Stimulated activated CD8-positive, alpha-beta memory T cell treated with anti-CD3 and anti-CD28 coated beads, Interleukin-7, amount 100 ng/mL, for 48 hours (primary cell): ENCODE results near the gene LTF.
"Not testable (repeated sequence)": the region's sequence is repeated elsewhere in the genome, so short reads cannot be mapped to it uniquely, and the experiment has no call there.

Experiments
- DNase-seq, 2 donors: peaks; one replicate each; pipeline ENCODE4 v3.0.0-alpha.2; 2020; ENCODE audit warnings: low read depth in 1 of 2; ENCODE audit errors: extremely low read depth in 1 of 2

Gene LTF

DNA sequence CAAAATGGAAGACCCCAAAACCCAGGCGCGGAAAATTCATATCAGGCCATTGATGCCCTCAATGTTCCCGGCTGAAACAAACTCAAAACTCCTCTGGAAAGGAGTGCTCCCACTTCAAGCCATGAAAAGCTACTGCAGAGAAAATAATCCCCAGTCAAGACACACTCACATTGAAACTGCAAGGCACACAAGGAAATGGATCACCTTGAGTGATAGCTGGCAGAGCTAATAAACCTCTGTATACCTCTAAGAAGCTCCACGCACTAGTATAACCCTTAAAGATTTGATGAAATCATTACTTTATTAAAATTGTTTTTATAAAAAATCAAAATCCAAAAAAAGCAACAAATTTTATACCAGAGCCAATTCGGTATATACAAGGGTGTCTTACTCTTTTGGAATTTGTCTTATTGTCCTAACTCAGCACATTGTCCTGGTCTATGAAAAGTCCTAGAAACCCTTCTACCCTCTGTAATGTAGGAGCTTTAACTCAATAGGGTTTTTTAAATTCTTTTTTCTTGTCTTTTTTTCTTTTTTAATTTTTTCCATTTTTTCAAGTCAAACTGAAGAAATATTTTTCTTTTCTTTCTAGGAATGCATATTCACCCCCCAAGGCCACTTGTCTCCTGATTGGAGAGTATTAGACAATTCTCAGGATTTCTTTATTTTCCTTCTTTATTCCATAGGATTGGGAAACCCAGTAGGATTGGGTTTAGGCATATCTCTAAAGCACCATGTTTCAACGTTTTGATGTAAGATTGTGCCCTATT, 66.3 kb downstream of the LTF start:
- DNase-seq: no peak

DNA sequence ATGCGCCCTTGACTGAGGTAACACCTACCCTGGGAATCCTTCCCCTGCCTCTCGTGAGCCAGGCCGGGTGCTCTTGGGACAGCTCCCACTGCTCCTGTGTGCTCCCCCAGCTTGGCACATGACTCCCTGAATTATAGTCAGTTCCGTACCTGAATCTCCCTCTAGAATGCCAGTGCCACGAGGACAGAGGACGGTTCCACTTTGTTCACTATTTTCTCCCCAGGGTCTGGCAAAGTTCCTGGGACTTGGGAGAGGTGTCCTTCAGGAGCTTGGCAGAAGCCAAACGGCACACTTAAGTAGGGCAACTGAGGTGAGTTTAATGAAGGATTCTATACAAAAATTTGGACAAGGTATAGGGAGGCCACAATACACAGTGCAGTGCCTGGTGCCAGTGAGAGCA, 67.6 kb downstream of the LTF start:
- no peak for DNase-seq

DNA sequence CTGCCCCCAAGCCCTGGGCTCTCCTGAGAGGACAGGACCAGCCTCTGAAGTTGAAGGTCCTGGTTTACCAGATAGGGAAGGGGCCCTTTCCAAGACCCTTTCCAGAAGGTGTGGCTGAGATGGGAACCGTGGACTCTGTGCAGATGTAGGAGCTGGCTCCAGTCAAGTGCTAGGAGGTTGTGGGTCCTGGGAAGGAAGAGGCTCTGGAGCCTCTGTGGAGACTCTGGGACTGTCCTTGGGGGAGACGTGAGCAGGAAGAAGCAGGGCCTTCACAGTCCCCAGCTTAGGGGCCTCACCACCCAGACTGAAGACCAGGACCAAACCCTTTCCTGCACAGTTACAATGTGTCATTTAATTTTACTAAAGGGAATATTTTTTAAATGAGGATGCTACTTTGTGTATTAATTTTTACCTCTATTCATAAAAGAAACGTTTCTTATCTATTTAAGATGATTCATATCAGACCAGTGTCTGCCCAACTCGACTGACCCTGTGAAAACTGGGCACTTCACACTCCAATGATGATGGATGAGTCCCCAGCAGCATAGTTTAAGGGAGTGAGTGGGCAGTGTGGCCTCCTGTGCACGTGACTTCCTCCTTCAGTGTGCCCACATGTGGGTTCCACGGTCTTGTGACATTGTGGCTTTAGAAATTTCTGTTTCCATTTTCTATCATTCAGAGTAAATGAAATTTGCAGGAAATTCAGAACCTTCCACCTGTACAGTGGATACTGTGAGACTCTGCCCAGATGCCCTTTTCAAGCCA, 68.8 kb downstream of the LTF start:
- no peak for DNase-seq

- DNase-seq: no peak
These were observed 69.5 kb downstream of the LTF start for GRCh38 chr3:46395210-46395661.

GRCh38 chr3:46393554-46394434, 70.9 kb downstream of the LTF start:
- DNase-seq: no peak

DNA sequence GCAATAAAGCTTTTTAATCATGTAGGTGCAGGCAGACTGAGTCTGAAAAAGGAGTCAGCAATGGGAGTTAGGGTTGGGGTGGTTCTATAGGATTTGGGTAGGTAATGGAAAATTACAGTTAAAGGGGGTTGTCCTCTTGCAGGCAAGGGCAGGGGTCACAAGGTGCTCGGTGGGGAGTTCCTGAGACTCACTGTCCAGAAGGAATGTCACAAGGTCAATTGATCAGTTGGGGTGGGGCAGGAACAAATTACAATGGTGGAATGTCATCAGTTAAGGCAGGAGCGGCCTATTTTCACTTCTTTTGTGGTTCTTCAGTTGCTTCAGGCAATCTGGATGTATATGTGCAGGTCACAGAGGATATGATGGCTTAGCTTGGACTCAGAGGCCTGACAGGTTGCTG, 71.7 kb downstream of the LTF start:
- DNase-seq: no peak

DNA sequence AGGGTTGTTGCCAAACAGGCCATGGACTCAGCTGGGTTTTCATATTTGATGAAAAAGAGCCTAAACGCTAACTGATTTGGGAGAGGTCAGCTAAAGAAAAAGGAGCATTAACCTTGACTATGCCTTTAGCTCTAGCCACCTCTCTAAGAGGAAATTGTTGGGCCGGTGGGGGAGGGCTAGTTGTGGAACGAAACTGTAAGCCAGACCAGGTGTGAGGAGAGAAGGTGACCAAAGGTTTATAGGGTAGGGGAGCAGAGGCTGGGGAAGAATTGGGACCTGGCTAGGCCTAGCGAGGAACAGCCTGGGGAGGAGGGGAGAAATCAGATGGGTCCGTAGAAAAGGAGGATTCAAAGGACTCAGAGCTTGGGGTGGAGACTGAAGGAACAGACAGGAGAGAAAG, 73.2 kb downstream of the LTF start:
- not testable (repeated sequence) for DNase-seq

DNA sequence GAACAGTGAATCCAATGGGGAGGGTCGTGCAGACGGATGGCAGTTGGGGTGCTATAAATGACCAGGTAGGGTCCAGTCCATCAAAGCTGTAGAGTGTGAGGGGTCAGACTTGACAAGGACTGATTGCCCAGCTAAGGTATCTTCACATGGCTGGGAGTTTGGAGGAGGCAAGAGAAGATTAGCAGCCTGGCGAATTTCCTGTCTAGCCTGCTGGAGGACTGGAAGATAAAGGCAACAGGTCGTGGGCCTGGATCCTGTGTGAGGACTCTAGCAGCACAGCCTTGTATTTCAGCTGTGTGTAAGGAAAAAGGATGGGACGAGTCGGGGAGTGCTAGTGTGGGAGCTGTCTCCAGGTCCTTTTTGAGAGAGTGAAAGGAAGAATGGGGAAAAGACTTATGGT, 75.4 kb downstream of the LTF start:
- DNase-seq: no peak

GRCh38 chr3:46388847-46389246, 75.9 kb downstream of the LTF start:
- not testable (repeated sequence) for DNase-seq

DNA sequence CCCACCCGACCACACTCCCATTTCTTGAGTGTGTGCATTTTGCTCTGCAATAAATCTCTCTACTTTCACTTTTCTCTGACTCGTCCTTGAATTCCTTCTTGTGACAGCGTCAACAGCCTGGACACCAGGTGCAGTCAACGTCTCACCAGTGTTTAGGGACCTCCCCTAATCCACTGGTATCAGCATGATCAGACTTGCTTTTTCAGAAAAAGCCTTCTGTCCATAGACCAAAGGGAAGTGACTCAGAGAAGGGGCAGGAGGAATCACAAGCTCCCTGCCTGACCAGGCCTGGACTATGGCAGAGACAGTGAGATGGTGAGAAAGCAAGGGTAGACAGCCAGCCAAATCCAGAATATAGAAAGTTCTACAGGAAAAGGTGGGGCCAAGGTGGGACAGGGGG, 78.5 kb downstream of the LTF start:
- DNase-seq: no peak
